ENCODE results near the gene SCUBE2.

Gene SCUBE2

GRCh38 chr11:9074338-9075029 is 16.9 kb downstream of the SCUBE2 start:
- DNase-seq (ENCODE audit: low read depth), result no peak

GRCh38 chr11:9073466-9074225 is 17.8 kb downstream of the SCUBE2 start:
- peak; percentile 29 for DNase-seq (ENCODE audit: low read depth)

DNA sequence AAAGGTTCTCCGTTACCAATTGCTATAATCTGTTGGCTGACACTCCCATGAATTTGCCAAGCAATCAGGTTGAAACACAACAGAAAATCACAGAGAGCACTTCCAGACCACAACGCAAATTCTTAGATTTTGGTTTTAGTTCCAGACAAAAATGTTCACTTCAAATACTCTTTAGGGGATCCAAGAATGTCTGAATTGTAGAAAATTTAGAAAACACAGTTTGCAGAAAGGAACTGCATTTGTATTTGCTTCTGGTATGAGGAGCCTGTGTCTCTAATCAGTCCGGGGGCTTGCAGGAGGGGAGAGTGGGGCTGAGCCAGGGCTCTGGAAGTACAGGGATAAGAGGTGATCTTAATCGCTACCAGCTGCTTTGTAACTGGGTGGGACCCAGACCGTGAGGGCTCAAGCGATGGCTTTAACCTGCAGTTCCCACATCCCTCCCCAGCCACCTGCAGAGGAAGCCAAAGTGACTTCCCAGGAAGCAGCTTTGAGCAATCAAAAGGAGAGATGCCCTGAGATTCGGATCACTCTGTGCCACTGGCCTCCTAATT is 18.7 kb downstream of the SCUBE2 start:
- DNase-seq (ENCODE audit: low read depth), result no peak

DNA sequence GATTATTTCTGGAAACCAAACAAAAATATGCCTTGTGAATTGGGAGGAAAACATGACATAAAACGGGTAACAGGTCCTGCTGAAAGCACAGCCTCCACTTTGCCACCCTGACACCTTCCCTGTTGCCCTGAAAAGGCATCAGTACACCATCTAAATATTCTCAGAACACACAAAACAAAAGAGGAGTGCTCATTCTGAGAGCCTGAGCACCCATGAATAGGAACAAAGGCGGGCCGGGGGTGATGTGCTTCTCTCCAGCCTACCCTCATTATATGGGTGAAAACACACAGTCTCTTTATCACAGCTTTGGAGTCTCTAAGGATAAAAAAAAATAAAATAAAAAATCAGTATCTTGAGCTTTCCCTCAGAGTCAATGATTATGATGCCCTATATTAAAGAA is 19.7 kb downstream of the SCUBE2 start:
- no peak for DNase-seq (ENCODE audit: low read depth)

GRCh38 chr11:9070749-9071491 is 20.5 kb downstream of the SCUBE2 start:
- DNase-seq (ENCODE audit: low read depth), result no peak

DNA sequence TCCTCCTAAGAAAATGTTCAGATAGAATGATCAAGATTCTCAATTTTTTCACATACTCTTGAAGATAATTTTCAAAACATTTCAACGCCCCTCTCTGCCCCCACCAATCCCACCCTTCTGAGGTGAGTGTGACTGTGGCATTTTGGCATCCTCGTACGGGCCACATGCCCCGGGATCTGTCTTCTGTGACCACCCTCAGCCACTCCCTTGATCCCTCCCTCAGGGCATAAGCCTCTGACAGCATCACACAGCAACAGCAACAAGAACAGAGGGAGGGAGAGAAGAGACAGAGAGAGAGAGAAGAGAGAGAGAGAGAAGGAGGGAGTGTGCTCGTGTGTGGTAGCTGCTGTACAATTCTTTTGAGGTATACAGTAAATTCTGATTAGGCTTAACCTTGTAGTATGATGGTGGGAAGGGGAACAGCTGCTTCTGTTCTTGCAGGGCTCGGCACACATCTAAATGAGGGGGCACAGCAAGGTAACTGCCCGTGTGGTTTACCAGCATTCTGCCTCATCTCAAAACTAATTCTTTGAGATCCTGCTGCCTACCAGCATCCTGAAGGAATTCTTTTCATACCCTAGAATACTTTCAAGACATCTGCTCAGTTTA is 21.4 kb downstream of the SCUBE2 start:
- DNase-seq (ENCODE audit: low read depth), result no peak

DNA sequence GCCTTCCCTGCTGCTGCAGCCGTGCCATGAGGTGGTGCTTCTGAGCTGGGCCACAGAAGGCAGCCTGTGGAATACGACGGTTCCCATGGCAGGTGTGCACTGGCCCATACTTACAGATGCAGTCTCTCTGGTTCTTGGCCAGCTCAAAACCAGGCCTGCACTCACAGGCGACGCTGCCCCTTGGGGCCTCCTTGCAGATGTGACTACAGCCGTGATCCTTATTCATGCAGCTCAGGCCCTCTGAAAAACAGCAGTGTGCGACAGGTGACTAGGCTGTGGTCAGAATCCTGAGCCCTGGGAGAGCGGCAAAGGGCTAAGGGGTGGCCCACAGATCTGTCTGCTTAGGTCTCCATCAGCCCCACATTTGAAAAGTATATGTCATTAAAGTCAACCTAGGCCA is 22.1 kb downstream of the SCUBE2 start:
- DNase-seq (ENCODE audit: low read depth), result no peak

DNA sequence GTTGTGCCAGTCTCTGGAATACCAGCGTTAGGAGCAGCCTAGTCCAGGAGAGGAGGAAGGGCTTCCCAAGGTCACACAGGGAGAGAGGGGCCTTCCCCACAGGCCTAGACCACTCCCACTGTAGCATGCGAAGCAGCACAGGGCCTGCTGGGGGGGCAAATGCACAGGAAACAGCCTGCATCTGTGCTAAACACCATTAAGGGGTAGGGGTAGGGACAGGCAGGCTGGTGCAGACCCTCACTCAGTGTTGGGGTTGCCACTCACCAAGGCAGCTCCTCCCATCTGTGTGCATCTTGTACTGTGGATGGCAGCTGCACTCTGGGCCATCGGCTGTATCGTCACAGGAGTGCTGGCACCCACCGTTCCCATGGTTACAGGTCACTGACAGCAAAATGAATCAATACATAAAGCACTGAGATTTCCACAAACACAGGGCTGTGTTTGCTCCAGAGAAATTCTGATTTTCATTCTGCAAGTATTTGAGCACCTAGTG is 24.9 kb downstream of the SCUBE2 start:
- no peak for DNase-seq (ENCODE audit: low read depth)

DNA sequence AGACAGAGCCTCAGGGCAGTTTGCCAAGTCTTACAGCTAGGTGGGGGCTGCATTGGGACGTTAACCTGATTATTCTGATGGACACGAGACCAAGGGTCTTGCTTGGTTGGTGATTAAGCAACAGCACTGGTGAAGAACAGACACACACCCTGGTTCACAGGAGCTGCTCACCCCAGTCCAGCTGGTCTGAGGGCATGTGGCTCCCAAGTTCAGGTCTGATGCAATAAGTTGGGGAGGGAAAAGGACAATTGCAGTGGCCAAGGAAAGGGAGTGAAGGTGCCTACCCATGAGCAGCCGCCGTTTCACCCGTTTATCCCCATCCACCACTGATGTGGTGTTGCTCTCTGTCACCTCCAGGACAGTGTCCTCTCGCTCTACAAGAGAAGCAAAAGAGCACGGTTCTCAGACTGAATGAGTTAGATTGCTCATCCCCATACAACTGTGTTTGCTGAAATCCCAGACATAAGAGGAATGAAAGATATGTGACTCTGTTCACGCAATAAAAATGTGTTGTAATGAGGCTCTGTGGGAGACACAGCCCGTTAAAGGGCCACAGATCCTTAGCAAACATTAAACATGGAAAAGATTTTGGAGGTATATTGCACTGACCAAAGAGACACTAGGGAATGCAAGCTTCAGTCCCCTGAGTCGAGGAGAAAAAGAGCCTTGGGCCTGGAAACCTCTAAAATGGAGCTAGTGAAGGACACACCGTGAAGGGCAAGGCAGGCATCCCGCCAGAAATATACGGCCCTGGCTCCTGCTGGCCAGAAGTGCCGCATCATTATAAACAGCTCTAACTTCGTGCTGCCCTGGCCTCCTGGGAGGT is 25.6 kb downstream of the SCUBE2 start:
- DNase-seq (ENCODE audit: low read depth), result peak; percentile 83

GRCh38 chr11:9061807-9062206 is 29.6 kb downstream of the SCUBE2 start:
- DNase-seq (ENCODE audit: low read depth), result no peak

GRCh38 chr11:9060700-9061111 is 30.7 kb downstream of the SCUBE2 start:
- no peak for DNase-seq (ENCODE audit: low read depth)

- DNase-seq (ENCODE audit: low read depth), result no peak
These were observed 32.0 kb downstream of the SCUBE2 start for GRCh38 chr11:9059406-9059805.

GRCh38 chr11:9057888-9058287 is 33.5 kb downstream of the SCUBE2 start:
- no peak for DNase-seq (ENCODE audit: low read depth)

GRCh38 chr11:9057007-9057406 is 34.4 kb downstream of the SCUBE2 start:
- DNase-seq (ENCODE audit: low read depth), result no peak

GRCh38 chr11:9056467-9056866 is 34.9 kb downstream of the SCUBE2 start:
- no peak for DNase-seq (ENCODE audit: low read depth)

GRCh38 chr11:9053316-9054035 is 37.9 kb downstream of the SCUBE2 start:
- no peak for DNase-seq (ENCODE audit: low read depth)

- no peak for DNase-seq (ENCODE audit: low read depth)
These were observed 39.1 kb downstream of the SCUBE2 start for GRCh38 chr11:9052316-9052715.

- no peak for DNase-seq (ENCODE audit: low read depth)
These were observed 41.4 kb downstream of the SCUBE2 start for GRCh38 chr11:9049959-9050358.

- peak; percentile 56 for DNase-seq (ENCODE audit: low read depth)
These were observed 43.4 kb downstream of the SCUBE2 start for GRCh38 chr11:9047964-9048523.

GRCh38 chr11:9046481-9046880 is 44.9 kb downstream of the SCUBE2 start:
- no peak for DNase-seq (ENCODE audit: low read depth)

All from amniotic epithelial cell (primary cell).